Measurements from ENCODE around the gene NPNT. TPM values are rescaled to one million over a fixed set of nuclear protein-coding genes. Genes with fewer than 3 reads are reported as not detected.

The NPNT gene
- polyA plus RNA-seq, 1 donor from 2014 or later, result not detected

- Mint-ChIP-seq H3K4me3 (no peak overlapping the region), H3K27me3 (peaks cover 2% of the 10 kb centered on the region), H3K4me1 (no peaks in the 10 kb centered on the region), H3K9me3 (no peaks in the 10 kb centered on the region), H3K36me3 (no peaks in the 10 kb centered on the region), H3K27ac (no peak overlapping the region)
Measured at GRCh38 chr4:105971036-105971435, 75.8 kb downstream of the NPNT start.

- no peak overlapping the region for H3K27ac Mint-ChIP-seq
- H3K27me3 Mint-ChIP-seq, result peaks cover 2% of the 10 kb centered on the region
- no peaks in the 10 kb centered on the region for H3K9me3 Mint-ChIP-seq
- H3K4me1 Mint-ChIP-seq, result no peaks in the 10 kb centered on the region
- H3K36me3 Mint-ChIP-seq, result no peaks in the 10 kb centered on the region
- no peak overlapping the region for H3K4me3 Mint-ChIP-seq
Measured at GRCh38 chr4:105972946-105973621, 77.8 kb downstream of the NPNT start.

DNA sequence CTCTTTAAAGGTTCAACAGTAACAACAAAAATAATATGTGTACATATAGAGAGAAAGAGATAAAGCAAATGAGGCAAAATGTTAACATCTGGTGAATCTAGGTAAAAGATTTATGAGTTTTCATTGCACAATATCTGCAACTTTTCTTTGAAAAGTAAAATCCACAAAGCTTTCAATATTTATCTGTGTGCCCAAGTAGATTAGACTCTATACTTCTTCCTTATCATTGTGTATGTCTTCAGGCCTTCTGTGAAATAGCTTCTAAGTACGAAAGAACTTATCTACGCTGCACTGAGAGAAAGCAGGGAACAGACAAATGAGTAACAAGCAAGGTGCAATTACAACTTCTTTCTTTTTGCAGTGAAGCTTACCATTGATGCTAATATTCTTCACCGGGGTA lies 81.6 kb downstream of the NPNT start:
- Mint-ChIP-seq H3K4me1 (no peaks in the 10 kb centered on the region), H3K36me3 (no peaks in the 10 kb centered on the region), H3K27ac (no peak overlapping the region), H3K9me3 (peaks cover 0 to 2% (median 0%) of the 10 kb centered on the region in 3 donors), H3K4me3 (no peak overlapping the region), H3K27me3 (no peaks in the 10 kb centered on the region)

DNA sequence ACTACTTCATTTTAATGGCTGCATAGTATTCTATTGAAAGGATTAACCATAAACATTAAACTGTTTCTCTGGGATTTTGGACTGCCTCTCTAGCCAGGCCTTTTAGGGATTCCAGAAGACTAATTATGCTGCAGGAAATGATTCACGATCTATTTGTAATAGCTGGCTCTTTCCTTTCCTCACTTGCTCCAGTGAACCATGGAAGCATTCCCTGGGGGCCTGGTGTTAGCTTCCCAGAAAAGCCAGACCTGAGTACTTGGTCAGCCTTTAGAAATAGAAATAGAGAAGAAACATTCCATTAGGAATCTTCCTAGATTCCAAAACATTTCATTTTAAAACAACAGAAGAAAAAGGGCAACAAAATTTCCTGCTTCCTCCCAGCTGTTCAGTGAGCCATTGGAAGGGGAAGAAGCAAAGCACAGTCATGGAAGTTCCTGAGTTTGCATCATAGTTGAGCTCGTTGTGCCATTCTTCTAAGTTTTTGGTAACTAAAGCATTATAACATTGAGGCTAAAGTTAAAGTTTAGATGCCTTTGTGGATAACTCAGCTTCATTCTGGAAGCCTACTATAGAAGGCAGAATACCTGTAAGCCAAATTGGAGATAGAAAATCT lies 83.5 kb downstream of the NPNT start:
- H3K27ac Mint-ChIP-seq, result no peak overlapping the region
- H3K4me1 Mint-ChIP-seq, result no peaks in the 10 kb centered on the region
- no peaks in the 10 kb centered on the region for H3K27me3 Mint-ChIP-seq
- no peaks in the 10 kb centered on the region for H3K36me3 Mint-ChIP-seq
- peaks cover 0 to 3% (median 0%) of the 10 kb centered on the region in 3 donors for H3K9me3 Mint-ChIP-seq
- no peak overlapping the region for H3K4me3 Mint-ChIP-seq

GRCh38 chr4:105979506-105979905 lies 84.2 kb downstream of the NPNT start:
- no peak overlapping the region for H3K4me3 Mint-ChIP-seq
- no peaks in the 10 kb centered on the region for H3K27me3 Mint-ChIP-seq
- no peaks in the 10 kb centered on the region for H3K36me3 Mint-ChIP-seq
- peaks cover 0 to 5% (median 0%) of the 10 kb centered on the region in 3 donors for H3K9me3 Mint-ChIP-seq
- H3K4me1 Mint-ChIP-seq, result no peaks in the 10 kb centered on the region
- H3K27ac Mint-ChIP-seq, result no peak overlapping the region

DNA sequence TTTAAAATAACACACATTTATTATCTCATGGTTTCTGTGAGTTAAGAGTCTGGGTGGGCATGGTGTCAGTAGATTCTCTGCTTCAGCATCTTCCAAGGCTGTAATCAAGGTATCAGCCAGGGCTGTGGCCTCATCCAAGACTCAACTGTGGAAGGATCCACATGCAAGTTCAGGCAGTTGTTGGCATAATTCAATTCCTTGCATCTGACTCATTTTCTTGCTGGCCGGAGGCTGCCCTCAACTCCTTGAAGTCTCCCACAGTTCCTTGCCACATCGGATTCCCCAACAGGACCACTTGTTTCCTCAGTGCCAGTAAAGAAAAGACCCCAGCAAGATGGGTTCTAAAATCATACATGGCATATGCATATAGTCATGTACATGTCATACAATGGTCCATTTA lies 93.4 kb downstream of the NPNT start:
- Mint-ChIP-seq H3K9me3 (peaks cover 0 to 2% (median under 1%) of the 10 kb centered on the region in 3 donors), H3K4me1 (no peaks in the 10 kb centered on the region), H3K36me3 (no peaks in the 10 kb centered on the region), H3K27me3 (no peaks in the 10 kb centered on the region), H3K27ac (no peak overlapping the region), H3K4me3 (no peak overlapping the region)

DNA sequence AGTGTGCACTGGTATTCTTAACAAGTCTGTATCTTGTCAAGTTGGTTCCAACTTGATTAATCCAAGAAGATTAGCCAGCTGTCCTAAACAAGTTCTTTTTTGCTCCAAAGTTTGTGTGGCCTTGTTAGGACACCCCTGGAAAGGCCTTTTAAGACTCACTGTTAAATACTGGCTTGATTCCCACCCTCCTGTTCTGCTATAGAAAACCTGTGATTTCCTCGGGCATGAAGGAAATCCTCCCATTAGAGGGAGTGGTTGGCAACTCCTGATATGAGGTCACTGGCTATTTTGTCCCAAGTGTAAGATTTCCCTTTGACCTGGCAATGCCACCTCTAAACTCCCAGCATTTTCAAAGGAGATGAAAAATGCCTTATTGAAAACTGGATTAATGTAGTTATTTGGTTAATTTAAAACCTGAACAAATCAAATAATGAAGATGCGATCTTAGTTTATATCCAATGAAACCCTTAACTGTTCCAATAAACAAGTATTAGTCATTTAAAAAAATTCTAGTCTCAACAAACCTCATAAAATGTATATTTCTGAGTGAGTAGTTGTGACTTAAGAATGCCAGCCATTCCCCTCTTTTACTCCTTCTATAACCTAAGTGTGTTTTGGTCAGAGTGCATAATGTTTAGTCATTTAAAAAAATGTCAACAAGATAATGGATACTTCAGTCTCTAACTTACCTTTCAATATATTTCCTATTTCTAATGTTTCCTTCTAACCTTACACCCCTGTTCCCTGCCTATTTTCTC lies 94.4 kb downstream of the NPNT start:
- Mint-ChIP-seq H3K9me3 (peaks cover 0 to 2% (median 0%) of the 10 kb centered on the region in 3 donors), H3K4me3 (no peak overlapping the region), H3K27ac (no peak overlapping the region), H3K36me3 (no peaks in the 10 kb centered on the region), H3K27me3 (no peaks in the 10 kb centered on the region), H3K4me1 (no peaks in the 10 kb centered on the region)

- no peaks in the 10 kb centered on the region for H3K27me3 Mint-ChIP-seq
- no peak overlapping the region for H3K27ac Mint-ChIP-seq
- H3K9me3 Mint-ChIP-seq, result peaks cover 0 to 2% (median 0%) of the 10 kb centered on the region in 3 donors
- H3K36me3 Mint-ChIP-seq, result no peaks in the 10 kb centered on the region
- H3K4me3 Mint-ChIP-seq, result no peak overlapping the region
- H3K4me1 Mint-ChIP-seq, result no peaks in the 10 kb centered on the region
Measured at GRCh38 chr4:105990933-105991332, 95.7 kb downstream of the NPNT start.

DNA sequence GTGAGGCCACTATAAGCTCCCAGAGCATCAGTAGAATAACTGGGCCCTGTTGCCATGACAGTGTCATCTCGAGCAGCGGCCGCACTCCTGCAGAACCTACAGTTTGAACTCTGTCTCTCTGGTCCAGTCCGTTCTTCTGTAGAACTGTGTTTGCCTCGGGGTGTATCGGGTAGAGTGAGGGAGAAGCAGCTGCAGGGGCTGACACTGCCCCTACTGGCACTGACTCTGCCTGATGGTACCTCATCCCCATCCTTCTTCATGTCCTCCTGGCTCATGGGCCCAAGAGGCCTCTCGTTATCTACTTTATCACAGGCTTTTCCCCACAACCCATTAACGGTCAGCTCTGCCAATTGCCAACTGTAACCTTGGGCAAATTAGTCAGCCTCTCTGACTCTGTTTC lies 96.5 kb downstream of the NPNT start:
- H3K4me3 Mint-ChIP-seq, result no peak overlapping the region
- H3K9me3 Mint-ChIP-seq, result peaks cover 0 to 2% (median 0%) of the 10 kb centered on the region in 3 donors
- no peaks in the 10 kb centered on the region for H3K27me3 Mint-ChIP-seq
- no peaks in the 10 kb centered on the region for H3K36me3 Mint-ChIP-seq
- peak overlapping the region in 1 of 3 donors; percentile 20 for H3K27ac Mint-ChIP-seq
- H3K4me1 Mint-ChIP-seq, result no peaks in the 10 kb centered on the region

DNA sequence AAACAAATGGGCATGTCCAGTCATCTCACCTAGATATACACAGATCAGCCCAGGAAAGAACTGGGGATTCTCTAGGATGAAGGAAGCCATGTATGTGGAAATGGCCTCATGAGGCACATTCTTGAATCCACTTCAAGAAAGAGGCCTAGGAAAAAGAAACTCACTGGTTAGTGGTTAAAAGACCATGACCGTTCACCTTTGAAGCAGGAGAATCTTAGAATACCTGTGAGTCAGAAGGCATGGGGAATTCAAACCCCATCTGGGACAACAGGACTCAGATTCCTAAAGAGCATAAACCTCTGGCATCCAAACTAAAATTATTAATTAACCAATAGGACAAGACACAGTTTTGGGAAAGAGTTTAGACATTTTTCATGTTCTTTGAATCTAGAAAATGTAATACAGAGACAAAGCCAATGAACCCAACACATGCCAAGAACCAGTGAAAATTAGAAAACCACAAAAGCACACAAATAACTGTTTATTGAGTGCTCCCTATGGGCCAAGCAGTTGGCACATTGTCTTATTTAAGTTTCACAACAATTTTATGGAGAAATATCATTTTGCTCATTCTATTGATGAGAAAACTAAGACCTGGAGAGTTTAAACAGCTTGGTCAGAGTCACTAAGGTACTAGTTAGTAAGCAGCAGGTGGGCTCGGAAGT lies 97.5 kb downstream of the NPNT start:
- Mint-ChIP-seq H3K27me3 (no peaks in the 10 kb centered on the region), H3K4me1 (no peaks in the 10 kb centered on the region), H3K27ac (no peak overlapping the region), H3K4me3 (no peak overlapping the region), H3K36me3 (no peaks in the 10 kb centered on the region), H3K9me3 (peaks cover 2 to 4% (median 3%) of the 10 kb centered on the region in 3 donors)

DNA sequence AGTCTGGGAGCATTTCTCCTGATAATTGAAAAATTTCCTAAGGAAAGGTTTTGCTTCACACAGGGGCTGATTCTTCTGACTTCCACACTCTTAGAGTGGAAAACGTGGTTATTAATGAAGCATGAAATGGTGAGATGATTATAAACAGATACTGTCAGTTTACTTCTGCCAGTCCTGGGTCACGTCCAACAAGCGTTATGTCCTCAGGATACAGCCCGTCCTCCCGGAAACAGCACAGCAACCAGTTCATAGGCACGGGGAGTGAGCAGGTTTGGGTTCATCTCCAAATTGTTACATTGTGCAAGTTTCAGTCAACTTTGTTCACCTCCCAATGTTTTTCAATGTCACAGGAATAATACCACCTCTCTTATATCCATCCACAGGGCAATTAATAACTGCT lies 98.8 kb downstream of the NPNT start:
- no peak overlapping the region for H3K27ac Mint-ChIP-seq
- H3K36me3 Mint-ChIP-seq, result no peaks in the 10 kb centered on the region
- H3K27me3 Mint-ChIP-seq, result no peaks in the 10 kb centered on the region
- H3K9me3 Mint-ChIP-seq, result peaks cover 2 to 4% (median 3%) of the 10 kb centered on the region in 3 donors
- no peak overlapping the region for H3K4me3 Mint-ChIP-seq
- no peaks in the 10 kb centered on the region for H3K4me1 Mint-ChIP-seq

- H3K27me3 Mint-ChIP-seq, result no peaks in the 10 kb centered on the region
- H3K4me3 Mint-ChIP-seq, result no peak overlapping the region
- no peak overlapping the region for H3K27ac Mint-ChIP-seq
- H3K36me3 Mint-ChIP-seq, result no peaks in the 10 kb centered on the region
- H3K9me3 Mint-ChIP-seq, result peaks cover 2 to 4% (median 3%) of the 10 kb centered on the region in 3 donors
- H3K4me1 Mint-ChIP-seq, result no peaks in the 10 kb centered on the region
Measured at GRCh38 chr4:105994841-105995501, 99.7 kb downstream of the NPNT start.

GRCh38 chr4:105996845-105997244 lies 101.6 kb downstream of the NPNT start:
- no peak overlapping the region for H3K27ac Mint-ChIP-seq
- H3K4me3 Mint-ChIP-seq, result no peak overlapping the region
- H3K27me3 Mint-ChIP-seq, result no peaks in the 10 kb centered on the region
- H3K9me3 Mint-ChIP-seq, result peaks cover 2 to 4% (median 3%) of the 10 kb centered on the region in 3 donors
- no peaks in the 10 kb centered on the region for H3K36me3 Mint-ChIP-seq
- no peaks in the 10 kb centered on the region for H3K4me1 Mint-ChIP-seq

DNA sequence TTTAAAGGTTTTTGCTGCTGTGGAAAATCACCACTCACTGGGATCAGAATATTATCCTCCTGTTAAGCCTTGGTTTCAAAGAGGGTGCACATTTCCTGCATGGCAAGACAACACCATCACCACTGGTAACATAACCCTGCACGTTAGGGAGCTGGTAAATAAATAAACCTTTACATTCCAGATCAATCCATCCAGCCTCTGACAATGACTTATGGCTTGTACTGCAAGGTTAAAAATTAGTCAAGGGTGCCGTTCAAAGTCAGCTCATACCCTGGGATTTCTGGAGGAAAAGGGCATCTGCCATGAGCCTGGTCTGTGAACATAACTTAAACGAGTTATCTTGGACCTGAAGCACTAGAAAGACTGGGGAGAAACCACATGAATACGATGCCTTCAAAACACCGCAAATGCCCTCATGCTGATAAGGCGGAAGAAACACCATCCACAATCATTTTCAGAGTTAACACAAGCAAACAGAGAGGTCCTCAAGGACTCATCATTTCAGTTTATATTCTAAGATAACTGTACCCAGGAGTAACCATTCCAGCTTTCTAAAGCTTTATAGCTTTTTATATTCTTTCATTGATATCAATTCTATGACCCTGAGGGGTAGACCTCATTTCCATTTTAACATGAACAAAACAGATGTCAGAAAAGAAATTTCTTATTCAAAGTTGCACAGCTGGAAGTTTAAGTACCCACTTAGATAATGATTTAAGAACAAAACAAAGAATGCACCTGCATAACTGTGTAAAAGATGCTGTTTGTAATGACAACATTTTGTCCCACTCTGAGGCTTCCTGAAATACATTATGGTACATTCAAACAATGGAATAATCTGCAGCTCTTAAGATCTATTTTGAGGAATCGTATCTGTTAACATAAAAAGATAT lies 103.1 kb downstream of the NPNT start:
- Mint-ChIP-seq H3K4me1 (no peaks in the 10 kb centered on the region), H3K27me3 (no peaks in the 10 kb centered on the region), H3K4me3 (no peak overlapping the region), H3K27ac (no peak overlapping the region), H3K9me3 (peaks cover 2 to 4% (median 3%) of the 10 kb centered on the region in 3 donors), H3K36me3 (no peaks in the 10 kb centered on the region)
